Fibroblast of mammary gland (primary cell): ENCODE measurements around the gene ITPRIP.

ENCODE experiments used
- DNase-seq: peaks from one replicate; pipeline ENCODE4 v3.0.0-alpha.2; 2010; ENCODE audit warnings: low read depth
- H3K4me3 ChIP-seq: 2 replicates; pipeline ENCODE4 v1.5.1; 2011; ENCODE audit warnings: low read depth, mild to moderate bottlenecking, low read length, moderate library complexity; ENCODE audit not compliant: control insufficient read depth
- TF ChIP-seq, protein P1 (sequence below): conservative IDR thresholded peaks from 2 replicates; pipeline ENCODE4 v1.5.1; 2011; ENCODE audit warnings: low read depth, low read length, inconsistent platforms; ENCODE audit not compliant: control insufficient read depth, insufficient read depth

Gene ITPRIP

GRCh38 chr10:104330168-104331110 is 7.8 kb downstream of the ITPRIP start:
- H3K4me3 ChIP-seq = no peak overlapping the region
- TF ChIP-seq, protein P1, sequence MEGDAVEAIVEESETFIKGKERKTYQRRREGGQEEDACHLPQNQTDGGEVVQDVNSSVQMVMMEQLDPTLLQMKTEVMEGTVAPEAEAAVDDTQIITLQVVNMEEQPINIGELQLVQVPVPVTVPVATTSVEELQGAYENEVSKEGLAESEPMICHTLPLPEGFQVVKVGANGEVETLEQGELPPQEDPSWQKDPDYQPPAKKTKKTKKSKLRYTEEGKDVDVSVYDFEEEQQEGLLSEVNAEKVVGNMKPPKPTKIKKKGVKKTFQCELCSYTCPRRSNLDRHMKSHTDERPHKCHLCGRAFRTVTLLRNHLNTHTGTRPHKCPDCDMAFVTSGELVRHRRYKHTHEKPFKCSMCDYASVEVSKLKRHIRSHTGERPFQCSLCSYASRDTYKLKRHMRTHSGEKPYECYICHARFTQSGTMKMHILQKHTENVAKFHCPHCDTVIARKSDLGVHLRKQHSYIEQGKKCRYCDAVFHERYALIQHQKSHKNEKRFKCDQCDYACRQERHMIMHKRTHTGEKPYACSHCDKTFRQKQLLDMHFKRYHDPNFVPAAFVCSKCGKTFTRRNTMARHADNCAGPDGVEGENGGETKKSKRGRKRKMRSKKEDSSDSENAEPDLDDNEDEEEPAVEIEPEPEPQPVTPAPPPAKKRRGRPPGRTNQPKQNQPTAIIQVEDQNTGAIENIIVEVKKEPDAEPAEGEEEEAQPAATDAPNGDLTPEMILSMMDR = no peak
- DNase-seq = peak; percentile 90

GRCh38 chr10:104329735-104330134 is 8.5 kb downstream of the ITPRIP start:
- no peak overlapping the region for H3K4me3 ChIP-seq
- TF ChIP-seq, protein P1 = no peak
- peak; percentile 96 for DNase-seq

- TF ChIP-seq, protein P1 = no peak
- peak overlapping the region; percentile 45 for H3K4me3 ChIP-seq
- DNase-seq = peak; percentile 99
These were observed 9.2 kb downstream of the ITPRIP start for GRCh38 chr10:104328896-104329710.

GRCh38 chr10:104328646-104328895 is 9.7 kb downstream of the ITPRIP start:
- H3K4me3 ChIP-seq = peak overlapping the region; percentile 45
- TF ChIP-seq, protein P1 = no peak
- no peak for DNase-seq

GRCh38 chr10:104327745-104328645 is 10.3 kb downstream of the ITPRIP start:
- DNase-seq = peak; percentile 90
- TF ChIP-seq, protein P1 = peak; percentile 37
- peak overlapping the region; percentile 45 for H3K4me3 ChIP-seq

DNA sequence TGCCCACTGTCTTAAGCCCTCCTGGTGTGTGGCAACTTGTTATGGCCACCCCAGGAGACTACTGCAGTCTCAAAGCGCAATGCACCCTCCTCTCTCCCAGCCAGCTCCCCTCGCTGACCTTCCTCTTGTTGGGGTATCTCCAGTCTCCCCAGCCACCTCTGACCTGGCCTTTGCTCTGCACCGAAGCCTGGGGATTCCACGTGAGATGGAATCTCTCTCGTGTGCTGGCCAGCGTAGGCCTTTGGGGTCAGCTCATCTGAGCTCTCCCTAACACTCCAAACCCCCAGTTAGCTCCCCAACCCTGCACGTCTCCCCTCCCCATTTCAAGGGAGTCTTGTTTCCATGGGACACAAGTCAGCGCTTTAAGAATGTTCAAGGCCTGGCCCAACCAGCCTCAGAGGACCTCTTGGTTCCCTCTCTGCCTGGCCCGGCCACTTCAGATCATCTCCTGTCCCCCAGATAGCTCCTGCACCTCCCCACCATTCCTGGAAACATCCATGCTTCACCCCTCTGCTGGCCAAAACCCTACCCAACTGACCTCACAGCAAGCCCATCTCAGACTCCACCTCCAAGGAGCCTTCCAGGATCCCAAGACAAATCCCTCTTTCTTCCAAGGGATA is 11.2 kb downstream of the ITPRIP start:
- no peak overlapping the region for H3K4me3 ChIP-seq
- TF ChIP-seq, protein P1 = no peak
- no peak for DNase-seq
